Smooth muscle cell (in vitro differentiated cells): ENCODE measurements around the gene MUSTN1. TPM values are rescaled to one million over a fixed set of nuclear protein-coding genes. Genes with fewer than 3 reads are reported as not detected.

Source experiments
- DNase-seq: peaks from one replicate; lab custom pipeline; 2025; ENCODE audit not compliant: unreplicated experiment; lab: John Stamatoyannopoulos, UW
- H2AFZ ChIP-seq: fragments of 200-600 bp; sonication (generic); 2 replicates; pipeline ENCODE4 v1.6.0; 2016; ENCODE audit warnings: antibody characterized with exemption, low read depth, mild to moderate bottlenecking
- H3F3A ChIP-seq: fragments of 200-600 bp; sonication (generic); 2 replicates; pipeline ENCODE4 v1.6.0; 2017; ENCODE audit warnings: antibody characterized with exemption, low read depth
- H3K27ac ChIP-seq: fragments of 200-600 bp; sonication (generic); 2 replicates; pipeline ENCODE4 v1.5.1; 2016; ENCODE audit warnings: low read depth, mild to moderate bottlenecking
- H3K27me3 ChIP-seq: fragments of 200-600 bp; sonication (generic); 2 replicates; pipeline ENCODE4 v1.6.1; 2016; ENCODE audit warnings: low read depth, mild to moderate bottlenecking
- H3K36me3 ChIP-seq: fragments of 200-600 bp; sonication (generic); 2 replicates; pipeline ENCODE4 v1.5.1; 2016; ENCODE audit warnings: low read depth
- H3K4me1 ChIP-seq: fragments of 200-600 bp; sonication (generic); 2 replicates; pipeline ENCODE4 v1.5.1; 2016; ENCODE audit warnings: low read depth
- H3K4me2 ChIP-seq: fragments of 200-600 bp; sonication (generic); 2 replicates; pipeline ENCODE4 v1.6.0; 2016; ENCODE audit warnings: mild to moderate bottlenecking
- H3K4me3 ChIP-seq: fragments of 200-600 bp; sonication (generic); 2 replicates; pipeline ENCODE4 v1.5.1; 2016; ENCODE audit warnings: mild to moderate bottlenecking
- H3K79me2 ChIP-seq: fragments of 200-600 bp; sonication (generic); 2 replicates; pipeline ENCODE4 v1.6.0; 2016; ENCODE audit warnings: low read depth, mild to moderate bottlenecking
- H3K9ac ChIP-seq: fragments of 200-600 bp; sonication (generic); 2 replicates; pipeline ENCODE4 v1.6.0; 2016; ENCODE audit warnings: low read depth
- H3K9me3 ChIP-seq: fragments of 200-600 bp; sonication (generic); replicated peaks from 2 replicates; pipeline ENCODE4 v1.5.1; 2016; ENCODE audit warnings: low read depth
- H4K20me1 ChIP-seq: fragments of 200-600 bp; sonication (generic); 2 replicates; pipeline ENCODE4 v1.6.0; 2016; ENCODE audit warnings: low read depth
- CTCF ChIP-seq: fragments of 200-600 bp; sonication (generic); IDR thresholded peaks from 2 replicates; pipeline ENCODE4 v1.5.1; 2017; ENCODE audit warnings: borderline replicate concordance, mild to moderate bottlenecking, antibody characterized with exemption; ENCODE audit not compliant: insufficient read depth, poor library complexity, severe bottlenecking
- WGBS: methylation state at CpG from one replicate; pipeline ENCODE4 v1.1.7; 2016; ENCODE audit warnings: low lambda C conversion rate; 5-methylcytosine and 5-hydroxymethylcytosine counted together
- polyA plus RNA-seq: library from polyadenylated mRNA; unstranded; fragments of >200 nt; fragmentation: Nextera tagmentation; extraction: Ambion mirVana; gene quantifications from 2 replicates; pipeline ENCODE4 v1.2.1, GENCODE V29; 2016
- total RNA-seq: library from RNA; depleted of rRNA; stranded (reverse); fragments of >200 nt; gene quantifications from 2 replicates; pipeline ENCODE4 v1.2.3, GENCODE V29; 2014

The MUSTN1 gene
- total and polyA plus RNA-seq, 2 experiments from 2014 or later: 0.30 to 2.2 TPM

DNA sequence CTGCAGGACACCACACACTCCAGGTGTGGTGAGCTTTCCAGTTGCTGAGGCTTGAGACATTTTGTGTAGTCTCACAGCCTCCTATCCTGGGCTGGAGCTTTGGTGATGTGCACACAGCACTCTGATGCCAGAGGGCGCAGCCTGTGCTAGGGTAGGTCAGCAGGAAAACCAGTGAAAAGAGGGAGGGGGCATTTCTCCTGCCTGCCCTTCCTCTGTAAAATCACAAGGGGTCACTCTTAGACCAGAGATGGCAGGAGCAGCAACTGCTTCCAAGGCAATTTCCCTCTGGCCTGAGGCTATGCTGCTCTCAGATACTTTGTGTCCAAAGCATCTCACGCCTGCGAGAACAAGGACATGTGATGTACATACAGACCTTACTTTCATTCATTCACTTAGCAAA, 16.5 kb upstream of the MUSTN1 start:
- H4K20me1 ChIP-seq: peaks cover 20% of the 10 kb centered on the region
- H3K4me2 ChIP-seq: no peak overlapping the region
- no peak overlapping the region for H2AFZ ChIP-seq
- H3K9me3 ChIP-seq: no peaks in the 10 kb centered on the region
- H3K4me3 ChIP-seq: no peak overlapping the region
- no peaks in the 10 kb centered on the region for H3K79me2 ChIP-seq
- H3K27ac ChIP-seq: no peak overlapping the region
- 63% methylated on average over 3 of the region's 3 CpGs for WGBS
- no peak overlapping the region for H3K9ac ChIP-seq
- no peaks in the 10 kb centered on the region for H3F3A ChIP-seq
- H3K27me3 ChIP-seq: no peaks in the 10 kb centered on the region
- DNase-seq: no peak
- no peaks in the 10 kb centered on the region for H3K4me1 ChIP-seq
- H3K36me3 ChIP-seq: no peaks in the 10 kb centered on the region
- peak; percentile 41 for TF ChIP-seq CTCF

DNA sequence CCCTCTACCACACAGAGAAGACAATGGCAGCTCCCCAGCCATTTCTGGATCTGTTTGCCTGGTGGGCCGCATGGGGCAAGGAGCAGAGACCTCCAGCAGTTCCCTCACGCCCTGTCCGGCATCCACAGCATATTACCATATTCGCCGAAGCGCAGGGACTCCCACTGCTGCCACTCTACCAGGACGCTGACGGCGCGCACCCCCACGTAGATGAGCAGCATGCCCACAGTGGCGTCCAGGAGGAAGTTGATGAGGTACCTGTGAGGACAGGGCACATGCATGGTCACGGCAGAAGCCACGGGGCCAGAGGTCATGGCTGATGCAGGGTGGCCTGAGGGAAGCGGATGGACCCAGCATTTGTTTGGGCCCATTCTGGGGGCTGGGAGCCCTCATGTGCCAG, 14.8 kb upstream of the MUSTN1 start:
- 97% methylated on average over 15 of the region's 15 CpGs for WGBS
- H3K27me3 ChIP-seq: no peaks in the 10 kb centered on the region
- no peaks in the 10 kb centered on the region for H3K4me1 ChIP-seq
- no peak overlapping the region for H3K27ac ChIP-seq
- H3F3A ChIP-seq: no peaks in the 10 kb centered on the region
- no peak overlapping the region for H3K4me3 ChIP-seq
- TF ChIP-seq CTCF: no peak
- H3K79me2 ChIP-seq: no peaks in the 10 kb centered on the region
- no peaks in the 10 kb centered on the region for H3K9me3 ChIP-seq
- H2AFZ ChIP-seq: no peak overlapping the region
- no peak overlapping the region for H3K4me2 ChIP-seq
- H4K20me1 ChIP-seq: peaks cover 9% of the 10 kb centered on the region
- no peak overlapping the region for H3K9ac ChIP-seq
- no peaks in the 10 kb centered on the region for H3K36me3 ChIP-seq
- no peak for DNase-seq

DNA sequence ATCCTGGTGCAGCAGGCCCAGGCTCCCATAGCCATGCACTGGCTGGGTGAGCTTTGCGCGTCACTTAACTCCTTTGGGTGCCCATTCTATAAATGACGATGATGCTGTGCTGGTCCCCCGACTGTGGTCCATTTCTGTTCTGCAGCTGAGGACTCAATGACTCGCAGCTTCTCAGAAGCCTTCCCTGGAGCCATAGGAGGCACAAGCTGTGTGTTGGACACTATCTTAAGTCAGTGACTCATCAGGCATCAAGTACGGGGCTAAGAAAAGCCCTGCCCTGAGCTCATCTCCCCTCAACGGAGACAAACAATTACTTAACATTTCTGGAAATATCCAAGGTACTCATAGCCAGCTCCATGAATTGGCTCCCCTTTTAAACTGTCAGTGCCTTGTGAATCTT, 13.8 kb upstream of the MUSTN1 start:
- Histone ChIP-seq H3K4me2 (no peak overlapping the region), H2AFZ (no peak overlapping the region), H3K27ac (no peak overlapping the region), H3K4me3 (no peak overlapping the region), H3K27me3 (no peaks in the 10 kb centered on the region), H3K79me2 (no peaks in the 10 kb centered on the region), H3K9ac (no peak overlapping the region), H3K36me3 (no peaks in the 10 kb centered on the region), H3K4me1 (no peaks in the 10 kb centered on the region), H3K9me3 (no peaks in the 10 kb centered on the region), H4K20me1 (peaks cover 4% of the 10 kb centered on the region), H3F3A (no peaks in the 10 kb centered on the region)
- TF ChIP-seq CTCF: no peak
- WGBS: 49% methylated on average over 6 of the region's 7 CpGs
- no peak for DNase-seq

DNA sequence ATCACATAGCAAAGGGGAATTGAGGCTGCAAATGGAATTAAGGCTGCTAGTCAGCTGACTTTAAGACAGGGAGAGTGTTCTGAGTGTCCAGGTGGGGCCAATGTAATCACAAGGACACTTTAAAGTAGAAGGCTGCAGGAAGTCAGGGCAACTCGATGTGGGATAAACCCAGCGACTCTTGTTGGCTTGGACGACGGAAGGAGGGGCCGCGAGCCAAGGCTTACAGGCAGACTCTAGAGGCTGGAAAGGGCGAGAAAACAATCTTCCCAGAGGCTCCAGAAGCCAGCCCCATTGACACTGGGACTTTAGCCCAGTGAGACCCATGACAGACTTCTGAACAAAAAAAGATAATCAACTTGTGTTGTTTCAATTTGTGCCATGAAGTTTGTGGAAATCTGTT, 12.9 kb upstream of the MUSTN1 start:
- Histone ChIP-seq H2AFZ (no peak overlapping the region), H3K27me3 (no peaks in the 10 kb centered on the region), H3K36me3 (no peaks in the 10 kb centered on the region), H3K9me3 (no peaks in the 10 kb centered on the region), H4K20me1 (no peaks in the 10 kb centered on the region), H3K4me2 (no peak overlapping the region), H3K79me2 (no peaks in the 10 kb centered on the region), H3F3A (no peaks in the 10 kb centered on the region), H3K4me3 (no peak overlapping the region), H3K4me1 (no peaks in the 10 kb centered on the region), H3K9ac (no peak overlapping the region), H3K27ac (no peak overlapping the region)
- 100% methylated on average over 7 of the region's 7 CpGs for WGBS
- DNase-seq: no peak
- no peak for TF ChIP-seq CTCF
